Activated T-helper 17 cell treated with anti-CD3 and anti-CD28 coated beads, Interleukin-2, amount 50 U/mL, for 72 hours (primary cell): Measurements from ENCODE around the gene BID. TPM values are rescaled to one million over a fixed set of nuclear protein-coding genes. Genes with fewer than 3 reads are reported as not detected.

Experiments
- ATAC-seq: fragments of 150-1000 bp; cut with Tn5 transposase; replicated peaks from 2 replicates; pipeline ENCODE4 v1.10.0; 2021; ENCODE audit warnings: mild to moderate bottlenecking, moderate library complexity
- H3K27ac Mint-ChIP-seq: one replicate; pipeline ENCODE4 v1.8.0; 2022; ENCODE audit warnings: mixed read lengths
- H3K27me3 Mint-ChIP-seq: one replicate; pipeline ENCODE4 v1.8.0; 2022; ENCODE audit warnings: mixed read lengths
- H3K36me3 Mint-ChIP-seq: one replicate; pipeline ENCODE4 v1.8.0; 2022; ENCODE audit warnings: low read depth, mild to moderate bottlenecking, mixed read lengths
- H3K4me1 Mint-ChIP-seq: one replicate; pipeline ENCODE4 v1.8.0; 2022; ENCODE audit warnings: mixed read lengths
- H3K4me3 Mint-ChIP-seq: one replicate; pipeline ENCODE4 v1.8.0; 2022; ENCODE audit warnings: mild to moderate bottlenecking, mixed read lengths
- H3K9me3 Mint-ChIP-seq: one replicate; pipeline ENCODE4 v1.8.0; 2022; ENCODE audit warnings: mixed read lengths
- total RNA-seq, 2 donors: library from RNA; stranded (reverse); gene quantifications; one replicate each; pipeline ENCODE4 v1.2.3, GENCODE V29; 2022

BID gene
- total RNA-seq, 2 donors from 2014 or later: 6.2 to 19.2 TPM

DNA sequence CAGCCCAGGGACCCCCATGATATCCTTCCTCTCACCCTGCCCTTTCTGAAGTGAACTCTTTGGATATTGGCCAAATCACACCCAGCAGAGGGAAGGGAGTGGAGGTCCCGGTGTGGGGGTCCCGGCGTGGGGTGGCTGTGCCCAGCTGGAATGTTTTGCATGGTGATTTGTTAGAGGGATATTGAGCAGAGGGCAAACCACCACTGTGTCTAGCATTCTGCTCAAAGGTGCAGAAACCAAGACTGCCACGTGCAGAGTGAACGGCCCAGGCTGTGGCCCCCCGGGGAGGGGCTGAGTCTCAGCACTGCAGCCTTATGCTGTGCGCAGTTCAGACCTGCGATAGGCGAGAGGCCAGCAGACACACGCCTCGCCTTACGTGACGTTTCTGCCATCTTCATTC, 7.9 kb upstream of the BID start:
- peaks cover 29% of the 10 kb centered on the region for H3K4me1 Mint-ChIP-seq

DNA sequence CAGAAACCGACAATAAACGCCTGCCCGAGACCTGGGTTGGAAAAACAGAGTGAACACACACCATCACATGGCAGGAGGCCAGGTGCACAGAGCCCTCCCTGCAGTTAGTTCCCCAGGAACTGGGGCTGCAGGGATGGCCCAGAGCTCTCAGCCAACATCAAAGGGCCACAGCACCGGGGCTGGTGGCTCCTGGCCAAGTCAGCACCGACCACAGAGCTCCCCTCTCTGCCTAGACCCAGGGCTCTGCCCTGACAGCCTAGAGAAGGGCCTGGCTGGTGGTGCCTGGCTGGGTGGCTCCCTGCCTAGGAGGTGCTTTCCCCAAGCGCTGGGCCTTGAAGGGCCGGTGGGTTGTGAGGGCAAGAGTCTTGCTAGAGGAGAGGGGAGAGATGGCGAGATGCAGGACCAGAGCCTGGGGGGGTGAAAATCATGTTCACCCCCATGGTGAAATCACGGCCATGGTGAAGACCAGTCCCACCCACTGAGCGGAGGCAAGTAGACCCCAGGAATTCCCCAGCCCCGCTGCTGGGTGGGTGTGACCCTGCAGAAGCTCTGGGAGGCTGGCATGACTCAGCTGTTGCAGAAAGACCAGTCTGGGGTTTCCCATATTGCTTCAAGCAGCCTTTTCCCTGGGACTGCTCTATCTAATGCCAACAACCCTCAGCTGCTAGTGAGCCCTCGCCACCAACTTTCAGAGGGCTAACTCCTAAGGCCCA, 7.2 kb upstream of the BID start:
- H3K9me3 Mint-ChIP-seq: no peaks in the 10 kb centered on the region
- peaks cover 31% of the 10 kb centered on the region for H3K4me1 Mint-ChIP-seq
- H3K27ac Mint-ChIP-seq: peak overlapping the region; percentile 47
- H3K4me3 Mint-ChIP-seq: peak overlapping the region; percentile 57
- peak; percentile 64 for ATAC-seq
- H3K27me3 Mint-ChIP-seq: no peaks in the 10 kb centered on the region
- no peaks in the 10 kb centered on the region for H3K36me3 Mint-ChIP-seq

More for the DNA sequence above, 7.9 kb upstream of the BID start:
- H3K27me3 Mint-ChIP-seq: no peaks in the 10 kb centered on the region
- ATAC-seq: no peak
- H3K27ac Mint-ChIP-seq: no peak overlapping the region
- no peaks in the 10 kb centered on the region for H3K9me3 Mint-ChIP-seq
- H3K36me3 Mint-ChIP-seq: no peaks in the 10 kb centered on the region
- H3K4me3 Mint-ChIP-seq: no peak overlapping the region

- Mint-ChIP-seq H3K4me1 (peaks cover 36% of the 10 kb centered on the region), H3K27me3 (no peaks in the 10 kb centered on the region), H3K36me3 (no peaks in the 10 kb centered on the region), H3K27ac (no peak overlapping the region), H3K4me3 (peak overlapping the region; percentile 57), H3K9me3 (no peaks in the 10 kb centered on the region)
- no peak for ATAC-seq
Observed at GRCh38 chr22:17780741-17781318, 6.6 kb upstream of the BID start.

- ATAC-seq: peak; percentile 3
- H3K27me3 Mint-ChIP-seq: no peaks in the 10 kb centered on the region
- peak overlapping the region; percentile 51 for H3K4me3 Mint-ChIP-seq
- H3K4me1 Mint-ChIP-seq: peaks cover 39% of the 10 kb centered on the region
- H3K36me3 Mint-ChIP-seq: no peaks in the 10 kb centered on the region
- H3K9me3 Mint-ChIP-seq: no peaks in the 10 kb centered on the region
- H3K27ac Mint-ChIP-seq: peak overlapping the region; percentile 70
Observed at GRCh38 chr22:17780116-17780740, 6.0 kb upstream of the BID start.

GRCh38 chr22:17779286-17780115, 5.2 kb upstream of the BID start:
- Mint-ChIP-seq H3K36me3 (no peaks in the 10 kb centered on the region), H3K4me1 (peaks cover 40% of the 10 kb centered on the region), H3K27me3 (no peaks in the 10 kb centered on the region), H3K27ac (peak overlapping the region; percentile 70), H3K4me3 (peak overlapping the region; percentile 51), H3K9me3 (no peaks in the 10 kb centered on the region)
- ATAC-seq: no peak

DNA sequence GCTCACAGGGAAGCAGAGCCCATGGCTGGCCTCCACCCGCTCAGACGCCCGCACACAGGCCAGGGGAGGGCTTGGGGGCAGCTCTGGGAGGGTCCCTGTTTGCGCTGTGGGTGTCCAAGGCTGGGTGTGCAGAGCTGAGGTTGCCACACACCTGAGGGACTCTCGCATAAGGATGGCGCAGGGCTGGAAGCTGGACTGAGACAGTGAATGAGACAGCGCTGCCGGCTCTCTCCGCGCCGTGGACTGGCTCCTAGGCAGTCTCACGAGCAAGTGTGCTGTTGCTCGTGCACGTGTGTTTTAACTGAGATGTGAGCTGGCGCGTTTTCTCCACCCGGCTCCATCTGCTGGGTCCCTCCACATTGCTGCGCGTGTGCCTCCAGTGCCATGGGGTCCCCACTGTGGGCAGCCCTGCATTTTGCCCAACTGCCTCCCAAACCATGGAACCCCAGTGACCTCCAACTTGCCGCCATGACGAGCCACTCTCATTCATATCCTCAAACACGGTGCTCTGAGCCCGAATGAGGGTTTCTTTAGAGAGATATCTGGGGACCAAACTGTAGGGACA, 4.2 kb upstream of the BID start:
- H3K4me1 Mint-ChIP-seq: peaks cover 40% of the 10 kb centered on the region
- peak overlapping the region; percentile 70 for H3K27ac Mint-ChIP-seq
- peak overlapping the region; percentile 93 for H3K4me3 Mint-ChIP-seq
- H3K27me3 Mint-ChIP-seq: no peaks in the 10 kb centered on the region
- no peaks in the 10 kb centered on the region for H3K9me3 Mint-ChIP-seq
- ATAC-seq: no peak
- no peaks in the 10 kb centered on the region for H3K36me3 Mint-ChIP-seq

- Mint-ChIP-seq H3K27ac (peak overlapping the region; percentile 97), H3K27me3 (no peaks in the 10 kb centered on the region), H3K36me3 (no peaks in the 10 kb centered on the region), H3K4me1 (peaks cover 45% of the 10 kb centered on the region), H3K4me3 (peak overlapping the region; percentile 93), H3K9me3 (no peaks in the 10 kb centered on the region)
- no peak for ATAC-seq
Observed at GRCh38 chr22:17777717-17778044, 3.4 kb upstream of the BID start.

DNA sequence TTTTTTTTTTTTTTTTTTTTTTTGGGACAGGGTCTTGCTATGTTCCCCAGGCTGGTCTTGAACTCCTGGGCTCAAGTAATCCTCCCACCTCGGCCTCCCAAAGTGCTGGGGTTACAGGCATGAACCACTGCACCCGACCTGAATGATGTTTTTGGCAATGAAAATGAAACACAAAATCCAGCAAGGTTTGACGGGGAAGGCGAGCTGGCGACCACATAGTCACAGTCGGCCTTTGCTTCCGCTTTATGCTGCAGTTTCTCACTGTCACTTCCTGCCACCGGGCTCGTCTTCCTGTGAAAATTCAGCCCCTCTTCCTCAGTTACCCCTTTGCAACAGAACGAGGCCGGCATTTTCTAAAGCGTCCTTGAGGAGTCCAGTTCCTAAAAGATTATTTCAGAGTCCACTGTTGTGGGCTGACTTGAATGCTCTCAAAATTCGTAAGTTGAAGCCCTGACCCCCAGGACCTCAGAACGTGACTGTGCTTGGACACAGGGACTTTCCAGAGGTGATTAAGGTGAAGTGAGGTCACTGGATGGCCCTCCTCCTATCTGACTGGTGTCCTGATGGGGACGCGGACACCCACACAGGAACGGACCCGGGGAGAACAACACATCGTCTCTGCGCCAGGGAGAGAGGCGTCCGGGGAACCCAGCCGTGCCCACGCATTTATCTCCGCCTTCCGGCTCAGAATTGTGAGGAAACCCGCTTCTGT, 2.9 kb upstream of the BID start:
- no peaks in the 10 kb centered on the region for H3K36me3 Mint-ChIP-seq
- no peaks in the 10 kb centered on the region for H3K9me3 Mint-ChIP-seq
- no peaks in the 10 kb centered on the region for H3K27me3 Mint-ChIP-seq
- peak overlapping the region; percentile 97 for H3K27ac Mint-ChIP-seq
- peak; percentile 66 for ATAC-seq
- peak overlapping the region; percentile 93 for H3K4me3 Mint-ChIP-seq
- H3K4me1 Mint-ChIP-seq: peaks cover 47% of the 10 kb centered on the region

- H3K36me3 Mint-ChIP-seq: no peaks in the 10 kb centered on the region
- ATAC-seq: no peak
- H3K4me1 Mint-ChIP-seq: peaks cover 49% of the 10 kb centered on the region
- H3K4me3 Mint-ChIP-seq: peak overlapping the region; percentile 93
- H3K9me3 Mint-ChIP-seq: no peaks in the 10 kb centered on the region
- peak overlapping the region; percentile 73 for H3K27ac Mint-ChIP-seq
- no peaks in the 10 kb centered on the region for H3K27me3 Mint-ChIP-seq
Observed at GRCh38 chr22:17775781-17776465, 1.7 kb upstream of the BID start.

GRCh38 chr22:17774926-17775685, 837 bp upstream of the BID start:
- Mint-ChIP-seq H3K27me3 (peaks cover 3% of the 10 kb centered on the region), H3K4me1 (peaks cover 46% of the 10 kb centered on the region), H3K36me3 (no peaks in the 10 kb centered on the region), H3K4me3 (peak overlapping the region; percentile 93), H3K9me3 (no peaks in the 10 kb centered on the region), H3K27ac (no peak overlapping the region)
- ATAC-seq: no peak

DNA sequence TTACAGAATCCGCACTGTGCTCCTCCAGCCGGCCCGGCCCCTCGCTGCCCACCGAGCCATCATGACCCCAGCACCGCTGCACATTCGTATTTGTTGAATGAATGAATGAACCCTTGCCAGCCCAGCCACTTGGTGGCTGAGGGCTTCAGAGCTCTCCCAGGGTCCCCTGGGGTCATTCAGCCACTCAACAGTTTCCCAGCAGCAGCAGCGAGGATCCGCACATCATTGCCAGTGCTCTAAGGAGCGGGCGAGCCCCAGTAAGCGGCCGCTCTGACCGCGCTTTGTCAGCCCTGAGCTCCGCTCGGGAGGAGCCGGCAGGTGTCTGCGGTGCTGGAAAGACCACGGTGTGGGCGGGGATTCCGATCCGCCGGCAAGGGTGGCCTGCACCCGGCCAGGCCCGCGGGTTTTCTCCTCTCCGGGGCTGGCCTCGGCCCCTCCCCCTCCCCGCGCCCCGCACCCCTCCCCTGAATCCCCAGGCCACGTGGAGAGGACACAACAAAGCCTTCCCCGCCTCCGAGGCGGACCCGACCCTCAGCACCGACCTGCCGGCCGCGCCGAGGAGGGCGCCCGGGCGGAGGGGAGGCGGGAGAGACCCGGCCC, 563 bp downstream of the BID start:
- H3K9me3 Mint-ChIP-seq: no peaks in the 10 kb centered on the region
- peak overlapping the region; percentile 77 for H3K4me3 Mint-ChIP-seq
- ATAC-seq: peak; percentile 61
- H3K4me1 Mint-ChIP-seq: peaks cover 35% of the 10 kb centered on the region
- H3K36me3 Mint-ChIP-seq: no peaks in the 10 kb centered on the region
- no peak overlapping the region for H3K27ac Mint-ChIP-seq
- H3K27me3 Mint-ChIP-seq: peaks cover 3% of the 10 kb centered on the region

DNA sequence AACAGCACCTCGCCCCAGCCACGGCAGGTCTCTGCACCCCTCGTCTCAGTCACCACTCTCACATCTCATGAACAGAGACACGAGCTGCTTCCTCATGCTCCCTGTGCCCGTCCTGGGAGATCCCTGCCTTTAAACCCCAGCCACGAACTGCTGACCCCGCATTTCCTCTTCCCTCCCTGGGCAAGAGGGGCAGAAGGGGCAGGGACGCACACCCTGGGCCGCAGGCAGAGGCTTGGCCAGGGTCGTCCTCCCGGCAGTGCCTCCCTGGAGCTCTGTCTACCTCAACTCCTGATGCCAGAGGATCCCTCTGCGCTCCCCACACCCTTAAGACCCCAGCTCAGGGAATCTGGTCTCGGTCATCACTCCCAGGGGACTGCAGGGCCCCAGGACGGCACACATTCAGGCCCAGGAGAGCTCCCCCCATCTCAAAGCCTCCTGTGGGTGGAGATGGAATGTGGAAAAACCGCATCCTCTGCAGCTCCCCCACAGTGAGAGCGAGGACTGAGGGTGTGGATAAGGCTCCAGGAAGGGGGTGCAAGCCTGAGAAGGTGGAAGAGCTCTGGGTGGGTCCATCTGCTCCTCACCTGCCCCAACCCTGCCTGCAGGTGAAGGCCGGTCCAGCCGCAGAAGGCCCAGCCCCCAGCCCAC, 1.2 kb downstream of the BID start:
- H3K27me3 Mint-ChIP-seq: peaks cover 3% of the 10 kb centered on the region
- peaks cover 35% of the 10 kb centered on the region for H3K4me1 Mint-ChIP-seq
- no peak overlapping the region for H3K27ac Mint-ChIP-seq
- no peaks in the 10 kb centered on the region for H3K9me3 Mint-ChIP-seq
- H3K4me3 Mint-ChIP-seq: peak overlapping the region; percentile 77
- no peaks in the 10 kb centered on the region for H3K36me3 Mint-ChIP-seq
- ATAC-seq: no peak
